A549 (cell line): ENCODE results near the gene DPYSL3. TPM values are rescaled to one million over a fixed set of nuclear protein-coding genes. Genes with fewer than 3 reads are reported as not detected.

Source experiments
- ATAC-seq, 2 experiments: fragments of 200-7000 bp in 1 of 2; fragments of >200 bp in 1 of 2; cut with Nextera tagmentation in 1 of 2; cut with Tn5 transposase in 1 of 2; 3 replicates each; pipeline versions ENCODE4 v1.8.0 to v1.9.1; 2018 to 2020; ENCODE audit warnings: mild to moderate bottlenecking in 1 of 2, moderate library complexity in 1 of 2
- CTCF ChIA-PET: fragments of 300-600 bp; sonication (Branson Sonifier 250); formaldehyde crosslinking; extraction: SDS; loops from one replicate; lab custom pipeline; 2021; ENCODE audit warnings: antibody characterized with exemption, inconsistent platforms; lab: Yijun Ruan, JAX
- POLR2A ChIA-PET: fragments of 350-600 bp; formaldehyde crosslinking; extraction: SDS; loops from one replicate; lab custom pipeline; 2021; ENCODE audit warnings: antibody characterized with exemption, inconsistent platforms; lab: Yijun Ruan, JAX
- DNase-seq, 2 experiments: peaks; one replicate each; pipeline versions ENCODE4 v3.0.0 to v3.0.0-alpha.2; 2011 to 2016; ENCODE audit warnings: low read depth in 1 of 2, low spot score in 1 of 2
- FAIRE-seq: peaks from 2 replicates; lab custom pipeline; 2011; peaks lifted over from hg19 to GRCh38; lab: Jason Lieb, UNC
- H3K27ac ChIP-seq, 2 experiments: fragments of >200 bp; sonication (Bioruptor Twin); formaldehyde crosslinking; 3 replicates each; pipeline ENCODE4 v1.5.1; 2016 to 2017
- H3K4me1 ChIP-seq: fragments of >200 bp; sonication (Bioruptor Twin); formaldehyde crosslinking; 3 replicates; pipeline ENCODE4 v1.6.1; 2016
- H3K4me2 ChIP-seq: fragments of >200 bp; sonication (Bioruptor Twin); formaldehyde crosslinking; 3 replicates; pipeline ENCODE4 v1.6.1; 2016
- H3K4me3 ChIP-seq: fragments of >200 bp; sonication (Bioruptor Twin); formaldehyde crosslinking; 3 replicates; pipeline ENCODE4 v1.5.1; 2016
- H3K9me3 ChIP-seq: fragments of >200 bp; sonication (Bioruptor Twin); formaldehyde crosslinking; 3 replicates; pipeline ENCODE4 v1.6.1; 2016
- ATOH8 ChIP-seq: fragments of 250-450 bp; sonication (Bioruptor Pico); IDR thresholded peaks from 2 replicates; pipeline ENCODE4 v1.5.0; 2020; ENCODE audit warnings: low read depth, mild to moderate bottlenecking, moderate library complexity
- CBX8 ChIP-seq: fragments of 200-600 bp; sonication (generic); IDR thresholded peaks from 2 replicates; pipeline ENCODE4 v1.6.1; 2016
- CEBPB ChIP-seq, 2 experiments: fragments of >200 bp in 1 of 2; sonication (Bioruptor Twin) in 1 of 2; formaldehyde crosslinking in 1 of 2; IDR thresholded peaks; 2 replicates each; pipeline ENCODE4 v1.6.1; 2012 to 2016
- E2F6 ChIP-seq: IDR thresholded peaks from 2 replicates; pipeline ENCODE4 v1.6.1; 2012; ENCODE audit warnings: low read depth, borderline replicate concordance
- EP300 ChIP-seq, 2 experiments: fragments of >200 bp; sonication (Bioruptor Twin); formaldehyde crosslinking; IDR thresholded peaks; 2 replicates in 1 of 2; 3 replicates in 1 of 2; pipeline ENCODE4 v1.6.1; 2016 to 2017
- ESRRA ChIP-seq: fragments of 150-350 bp; IDR thresholded peaks from 2 replicates; pipeline ENCODE4 v1.6.1; 2014; ENCODE audit warnings: mild to moderate bottlenecking, low read length, borderline replicate concordance
- FOSL2 ChIP-seq, 2 experiments: fragments of 450-650 bp in 1 of 2; fragments of >200 bp in 1 of 2; sonication (Bioruptor Twin) in 1 of 2; formaldehyde crosslinking; IDR thresholded peaks; 2 replicates each; pipeline versions ENCODE4 v1.5.0 to v1.6.1; 2016 to 2020; ENCODE audit warnings: mild to moderate bottlenecking in 1 of 2, moderate library complexity in 1 of 2
- GATA3 ChIP-seq: IDR thresholded peaks from 2 replicates; pipeline ENCODE4 v1.6.1; 2012; ENCODE audit warnings: borderline replicate concordance
- HES2 ChIP-seq: fragments of >200 bp; sonication (Bioruptor Twin); formaldehyde crosslinking; IDR thresholded peaks from 2 replicates; pipeline ENCODE4 v1.6.1; 2016
- KDM1A ChIP-seq: fragments of 200-600 bp; sonication (generic); IDR thresholded peaks from 2 replicates; pipeline ENCODE4 v1.6.1; 2016; ENCODE audit warnings: low read depth, mild to moderate bottlenecking
- KDM5A ChIP-seq: fragments of 200-600 bp; sonication (generic); IDR thresholded peaks from 2 replicates; pipeline ENCODE4 v1.6.1; 2016; ENCODE audit warnings: antibody characterized with exemption, mild to moderate bottlenecking
- MAZ ChIP-seq: fragments of 150-350 bp; IDR thresholded peaks from 2 replicates; pipeline ENCODE4 v1.6.1; 2014; ENCODE audit warnings: antibody characterized with exemption, low read depth, low read length, borderline replicate concordance
- MYC ChIP-seq: IDR thresholded peaks from 2 replicates; pipeline ENCODE4 v1.6.1; 2012; ENCODE audit warnings: mild to moderate bottlenecking, inconsistent platforms, low read length, improper control_type of control experiment, borderline replicate concordance
- NPAS2 ChIP-seq: fragments of 250-450 bp; sonication (Bioruptor Pico); IDR thresholded peaks from 2 replicates; pipeline ENCODE4 v1.8.0; 2022; ENCODE audit warnings: mild to moderate bottlenecking, moderate library complexity, borderline replicate concordance
- PHF8 ChIP-seq: fragments of 200-600 bp; sonication (generic); IDR thresholded peaks from 2 replicates; pipeline ENCODE4 v1.6.1; 2016; ENCODE audit warnings: low read depth, mild to moderate bottlenecking, antibody characterized with exemption, moderate library complexity, borderline replicate concordance
- POLR2A ChIP-seq: IDR thresholded peaks from 2 replicates; pipeline ENCODE4 v1.6.1; 2012; ENCODE audit warnings: mild to moderate bottlenecking, low read length
- REST ChIP-seq: fragments of 200-600 bp; sonication (generic); IDR thresholded peaks from 2 replicates; pipeline ENCODE4 v1.6.1; 2016; ENCODE audit warnings: antibody characterized with exemption, mild to moderate bottlenecking, moderate library complexity
- WGBS: methylation state at CpG from one replicate; pipeline ENCODE4 v1.1.6; 2017; ENCODE audit errors: missing lambda C conversion rate; 5-methylcytosine and 5-hydroxymethylcytosine counted together
- polyA plus RNA-seq, 4 experiments: library from polyadenylated mRNA; depleted of rRNA in 3 of 4; stranded (reverse); fragments of >200 nt; fragmentation: RNase III in 1 of 4; extraction: RNeasy Plus Mini Kit Qiagen cat#74134 plus additional on column Dnase treatment in 1 of 4; gene quantifications; 2 replicates in 3 of 4; 3 replicates in 1 of 4; pipeline ENCODE4 v1.2.3, GENCODE V29; 2011 to 2017

Gene DPYSL3
- polyA plus RNA-seq, 2 of the 4 experiments (the other 2 are of a cell fraction) = 16.5 to 22.3 TPM

GRCh38 chr5:147539053-147539452 is 29.2 kb upstream of the DPYSL3 start:
- WGBS = 5% methylated on average over 1 of the region's 1 CpG
- Histone ChIP-seq H3K27ac (no peak overlapping the region), H3K4me2 (no peak overlapping the region), H3K4me1 (peaks cover 8% of the 10 kb centered on the region; the same call in 1 of the 3 replicates), H3K9me3 (no peaks in the 10 kb centered on the region), H3K4me3 (no peak overlapping the region)
- DNase-seq (no peak), FAIRE-seq (no peak), ATAC-seq (peak in 1 of 2 experiments; percentile 43; a peak in 1 of 6 replicates)
- no peak for TF ChIP-seq CBX8
- no peak for TF ChIP-seq KDM5A
- no peak for TF ChIP-seq ATOH8
- TF ChIP-seq FOSL2 (IDR thresholded peaks at IDR 0.05) = no peak
- TF ChIP-seq FOSL2 (CRISPR knock-in tag; IDR thresholded peaks at IDR 0.05) = 0 out of 2 replicates have a peak, but pooled peaks have one; percentile 5
- CTCF ChIA-PET = interaction anchor here (1.6 to 3.2 kb wide), 3 partner anchors 8 to 86 kb away, joined by 3 to 9 read pairs (median 4); no protein-coding TSS in a partner anchor
- POLR2A ChIA-PET = no interaction called here

- Histone ChIP-seq H3K4me3 (no peak overlapping the region), H3K4me1 (peaks cover 8% of the 10 kb centered on the region; the same call in 1 of the 3 replicates), H3K9me3 (no peaks in the 10 kb centered on the region), H3K27ac (no peak overlapping the region), H3K4me2 (no peak overlapping the region)
- TF ChIP-seq CEBPB (IDR thresholded peaks at IDR 0.05) (no peak), NPAS2 (no peak), GATA3 (no peak), ESRRA (no peak), KDM5A (no peak), REST (no peak), EP300 (IDR thresholded peaks at IDR 0.05) (no peak), KDM1A (no peak), E2F6 (no peak), POLR2A (no peak), MYC (no peak), ATOH8 (no peak), PHF8 (no peak), HES2 (no peak), MAZ (no peak)
- POLR2A ChIA-PET = no interaction called here
- FAIRE-seq (no peak), DNase-seq (no peak), ATAC-seq (no peak)
- CTCF ChIA-PET = interaction anchor here (1.7 to 3.2 kb wide), 2 partner anchors 20 to 85 kb away, joined by 4 to 9 read pairs; no protein-coding TSS in a partner anchor
- 25% methylated on average over 1 of the region's 1 CpG for WGBS
Measured at GRCh38 chr5:147538236-147538635, 28.4 kb upstream of the DPYSL3 start.
